IPS-11a (cell line): ENCODE data around the gene RAB41.
"Not testable (repeated sequence)": the region's sequence is repeated elsewhere in the genome, so short reads cannot be mapped to it uniquely, and the experiment has no call there.

Source experiments
- H3K4me3 ChIP-seq: one replicate; pipeline ENCODE4 v1.5.1; 2013; ENCODE audit warnings: low read depth, low read length, control low read depth

RAB41 gene

GRCh38 chrX:70289793-70290770 is 8.1 kb downstream of the RAB41 start, which contains the start of the genes KIF4A and PDZD11:
Gene KIF4A, plus strand, starts transcription at chrX:70290104. Its CDS starts 355 bp downstream, at chrX:70290459.
Gene PDZD11, minus strand, starts transcription at chrX:70289927. Its CDS starts 586 bp downstream, at chrX:70289341.
- H3K4me3 ChIP-seq = peak within 1 kb of the TSS; percentile 75

- H3K4me3 ChIP-seq = no peak overlapping the region
Observed at GRCh38 chrX:70292788-70293187, 10.8 kb downstream of the RAB41 start.

- no peak overlapping the region for H3K4me3 ChIP-seq
Observed at GRCh38 chrX:70293621-70294020, 11.6 kb downstream of the RAB41 start.

- H3K4me3 ChIP-seq = no peak overlapping the region
Observed at GRCh38 chrX:70301716-70302115, 19.7 kb downstream of the RAB41 start.

GRCh38 chrX:70313503-70313902 is 31.5 kb downstream of the RAB41 start:
- H3K4me3 ChIP-seq = no peak overlapping the region

- H3K4me3 ChIP-seq = no peak overlapping the region
Observed at GRCh38 chrX:70322784-70323183, 40.8 kb downstream of the RAB41 start.

- H3K4me3 ChIP-seq = not testable (repeated sequence)
Observed at GRCh38 chrX:70323628-70324027, 41.7 kb downstream of the RAB41 start.

GRCh38 chrX:70324326-70324725 is 42.4 kb downstream of the RAB41 start:
- no peak overlapping the region for H3K4me3 ChIP-seq

- no peak overlapping the region for H3K4me3 ChIP-seq
Observed at GRCh38 chrX:70331161-70331560, 49.2 kb downstream of the RAB41 start.

- H3K4me3 ChIP-seq = no peak overlapping the region
Observed at GRCh38 chrX:70332600-70332999, 50.6 kb downstream of the RAB41 start.
